ENCODE data around the gene RTRAF.
A peak's percentile ranks its signal among the peaks of the same experiment; 100 is the strongest.

The RTRAF gene

GRCh38 chr14:52011523-52011922 is 22.2 kb downstream of the RTRAF start:
- H3K27ac ChIP-seq, result no peak overlapping the region
- no peak for TF ChIP-seq CTCF (conservative IDR thresholded peaks at IDR 0.05)

GRCh38 chr14:52012635-52013034 is 23.3 kb downstream of the RTRAF start:
- no peak overlapping the region for H3K27ac ChIP-seq
- TF ChIP-seq CTCF (conservative IDR thresholded peaks at IDR 0.05), result no peak

- no peak overlapping the region for H3K27ac ChIP-seq
Observed at GRCh38 chr14:52013984-52014600, 24.7 kb downstream of the RTRAF start.

GRCh38 chr14:52014601-52015267 is 25.4 kb downstream of the RTRAF start:
- no peak overlapping the region for H3K27ac ChIP-seq
- no peak for TF ChIP-seq CTCF (conservative IDR thresholded peaks at IDR 0.05)

More at GRCh38 chr14:52013984-52014600, 24.7 kb downstream of the RTRAF start:
- TF ChIP-seq CTCF (conservative IDR thresholded peaks at IDR 0.05), result peak; percentile 30; the same call in 1 of the 2 replicates

- peak; percentile 62 for TF ChIP-seq CTCF (conservative IDR thresholded peaks at IDR 0.05)
- H3K27ac ChIP-seq, result no peak overlapping the region
Observed at GRCh38 chr14:52015411-52016030, 26.2 kb downstream of the RTRAF start.

GRCh38 chr14:52018252-52018651 is 28.9 kb downstream of the RTRAF start:
- TF ChIP-seq CTCF (conservative IDR thresholded peaks at IDR 0.05), result no peak
- no peak overlapping the region for H3K27ac ChIP-seq

- no peak for TF ChIP-seq CTCF (conservative IDR thresholded peaks at IDR 0.05)
- H3K27ac ChIP-seq, result no peak overlapping the region
Observed at GRCh38 chr14:52018970-52019369, 29.6 kb downstream of the RTRAF start.

All from VCaP (cell line).